CD4-positive, alpha-beta T cell treated with Interleukin-15 for 1 hour (primary cell): Measurements from ENCODE around the gene MB.

Experiments
- DNase-seq: peaks from one replicate; pipeline ENCODE4 v3.0.0-alpha.2; 2020

Gene MB

GRCh38 chr22:35569916-35570315 lies 47.2 kb downstream of the MB start:
- no peak for DNase-seq

- no peak for DNase-seq
Measured at GRCh38 chr22:35568751-35569739, 48.1 kb downstream of the MB start.

DNA sequence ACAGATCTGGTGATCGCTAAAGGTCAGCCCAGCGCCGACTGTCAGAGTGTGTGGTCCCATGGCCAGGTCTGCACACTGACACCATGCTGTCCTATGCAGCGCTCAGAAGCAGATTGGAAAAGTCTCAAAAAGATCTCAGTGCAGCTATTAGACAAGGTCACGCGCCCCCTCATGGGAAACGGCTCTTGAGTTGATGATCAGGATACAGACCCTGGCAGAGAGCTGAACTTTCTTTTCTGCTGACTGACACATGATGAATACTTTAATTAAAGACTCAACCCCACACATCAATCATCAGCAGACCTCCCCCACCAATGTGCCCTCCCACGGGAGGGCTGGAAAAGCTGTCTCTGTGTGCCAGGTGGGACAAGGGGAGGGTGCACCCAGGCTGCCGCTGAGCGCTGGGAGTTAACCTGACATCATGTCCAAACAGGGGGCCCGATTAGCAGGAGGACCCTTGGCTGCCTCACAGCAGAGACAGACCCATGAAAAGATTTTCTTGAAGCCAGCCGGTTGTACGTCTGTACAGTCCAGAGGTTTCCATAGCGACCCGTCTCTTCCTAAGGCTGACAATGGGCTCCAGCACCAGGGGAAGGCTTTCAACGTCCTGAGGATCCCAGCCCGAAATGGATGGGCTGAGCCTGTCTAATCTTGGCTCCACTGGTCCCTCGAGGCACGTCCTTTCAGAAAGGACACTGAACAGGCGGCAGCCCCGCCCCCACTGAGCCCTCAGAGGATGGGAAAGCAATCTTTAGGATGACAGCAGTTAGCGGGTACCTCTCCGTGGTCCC lies 49.6 kb downstream of the MB start:
- no peak for DNase-seq

GRCh38 chr22:35564975-35565867 lies 51.9 kb downstream of the MB start:
- DNase-seq = no peak

GRCh38 chr22:35563211-35563610 lies 53.9 kb downstream of the MB start:
- DNase-seq = no peak

GRCh38 chr22:35561796-35562526 lies 55.2 kb downstream of the MB start:
- no peak for DNase-seq

- no peak for DNase-seq
Measured at GRCh38 chr22:35560824-35561223, 56.3 kb downstream of the MB start.

- DNase-seq = no peak
Measured at GRCh38 chr22:35560366-35560765, 56.8 kb downstream of the MB start.

DNA sequence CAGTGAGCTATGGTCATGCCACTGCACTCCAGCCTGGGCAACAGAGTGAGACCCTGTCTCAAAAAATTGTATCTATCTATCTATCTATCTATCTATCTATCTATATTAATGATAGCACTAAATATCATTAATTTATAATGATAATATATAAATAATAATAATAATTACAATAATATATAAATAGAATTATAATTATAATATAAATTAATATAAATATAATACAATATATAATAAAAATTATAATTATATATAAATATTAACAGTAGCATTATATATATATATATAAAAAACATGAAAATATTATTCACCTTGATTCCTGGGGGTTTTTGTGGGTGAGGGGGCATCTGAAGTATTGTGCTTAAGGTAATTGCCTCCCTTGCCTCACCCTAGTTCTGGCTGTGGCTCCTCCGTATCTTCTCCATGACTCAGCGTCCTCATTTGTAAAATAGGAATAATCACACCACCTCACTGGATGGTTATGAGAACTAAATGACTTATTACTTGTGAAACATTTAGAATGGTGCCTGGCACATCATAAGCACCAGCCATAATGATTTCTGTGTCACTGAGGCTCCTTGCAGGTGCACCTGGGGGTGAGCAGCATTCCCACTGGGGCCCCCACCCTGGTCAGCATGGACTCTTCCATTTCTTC lies 57.6 kb downstream of the MB start:
- DNase-seq = no peak

- no peak for DNase-seq
Measured at GRCh38 chr22:35558719-35559118, 58.4 kb downstream of the MB start.

GRCh38 chr22:35558031-35558430 lies 59.1 kb downstream of the MB start:
- no peak for DNase-seq
